HG03521 (cell line): ENCODE results near the gene RGS19.
"Not testable (repeated sequence)": the region's sequence is repeated elsewhere in the genome, so short reads cannot be mapped to it uniquely, and the experiment has no call there.

ENCODE experiments used
- ATAC-seq: cut with Tn5 transposase; IDR thresholded peaks from one replicate; pipeline ENCODE4 v1.9.1; 2021; ENCODE audit warnings: mild to moderate bottlenecking, moderate library complexity; ENCODE audit not compliant: unreplicated experiment

Gene RGS19, protein sequence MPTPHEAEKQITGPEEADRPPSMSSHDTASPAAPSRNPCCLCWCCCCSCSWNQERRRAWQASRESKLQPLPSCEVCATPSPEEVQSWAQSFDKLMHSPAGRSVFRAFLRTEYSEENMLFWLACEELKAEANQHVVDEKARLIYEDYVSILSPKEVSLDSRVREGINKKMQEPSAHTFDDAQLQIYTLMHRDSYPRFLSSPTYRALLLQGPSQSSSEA

DNA sequence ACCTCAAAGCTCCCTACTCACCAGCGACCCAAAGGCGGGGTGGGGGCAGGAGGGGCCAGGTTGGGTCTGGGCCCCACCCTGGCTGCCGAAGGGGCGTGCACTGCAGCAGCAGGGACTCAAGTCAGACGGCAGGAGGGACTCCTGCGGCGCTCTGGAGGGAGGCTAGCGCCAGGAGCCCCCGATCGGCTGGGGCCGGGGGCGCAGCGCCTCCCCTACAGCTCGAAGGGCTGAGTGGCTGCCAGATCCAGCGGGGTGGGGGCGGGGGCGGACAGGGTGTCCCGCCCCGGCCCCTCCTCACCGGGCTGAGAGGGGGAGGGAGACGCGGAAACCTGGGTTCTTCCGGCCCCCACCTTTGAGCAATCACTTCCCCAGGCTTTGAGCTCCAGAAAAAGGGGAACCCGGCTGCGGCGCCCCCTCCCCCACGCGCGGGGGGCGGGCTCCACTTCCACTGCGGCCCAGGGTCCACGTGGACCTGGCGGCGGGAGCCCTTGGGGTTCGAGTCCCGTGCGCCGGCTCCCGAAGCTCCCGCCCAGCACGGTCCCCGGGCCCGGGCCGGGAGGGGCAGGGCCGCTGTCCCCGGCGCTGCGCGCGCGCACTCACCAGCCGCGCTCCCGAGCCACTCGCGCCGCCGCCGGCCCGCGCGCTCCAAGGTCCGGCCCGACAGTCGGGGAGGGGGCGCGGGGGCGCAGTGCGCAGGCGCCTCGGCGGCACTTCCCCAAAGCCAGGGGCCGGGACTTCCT lies at the start of gene RGS19:
Gene RGS19 (minus strand): TSS at position 246 of the 740 bp plus-strand sequence. CDS start 2,632 bp downstream, outside the sequence.
- ATAC-seq = peak; percentile 51

DNA sequence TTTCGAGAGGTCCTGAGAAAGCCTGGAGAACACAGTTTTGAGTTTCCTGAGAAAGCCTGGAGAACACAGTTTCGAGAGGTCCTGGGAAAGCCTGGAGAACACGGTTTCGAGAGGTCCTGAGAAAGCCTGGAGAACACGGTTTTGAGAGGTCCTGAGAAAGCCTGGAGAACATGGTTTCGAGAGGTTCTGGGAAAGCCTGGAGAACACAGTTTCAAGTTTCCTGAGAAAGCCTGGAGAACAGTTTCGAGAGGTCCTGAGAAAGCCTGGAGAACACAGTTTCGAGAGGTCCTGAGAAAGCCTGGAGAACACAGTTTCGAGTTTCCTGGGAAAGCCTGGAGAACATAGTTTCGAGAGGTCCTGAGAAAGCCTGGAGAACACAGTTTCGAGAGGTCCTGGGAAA lies 44.2 kb upstream of the RGS19 start:
- ATAC-seq = not testable (repeated sequence)

DNA sequence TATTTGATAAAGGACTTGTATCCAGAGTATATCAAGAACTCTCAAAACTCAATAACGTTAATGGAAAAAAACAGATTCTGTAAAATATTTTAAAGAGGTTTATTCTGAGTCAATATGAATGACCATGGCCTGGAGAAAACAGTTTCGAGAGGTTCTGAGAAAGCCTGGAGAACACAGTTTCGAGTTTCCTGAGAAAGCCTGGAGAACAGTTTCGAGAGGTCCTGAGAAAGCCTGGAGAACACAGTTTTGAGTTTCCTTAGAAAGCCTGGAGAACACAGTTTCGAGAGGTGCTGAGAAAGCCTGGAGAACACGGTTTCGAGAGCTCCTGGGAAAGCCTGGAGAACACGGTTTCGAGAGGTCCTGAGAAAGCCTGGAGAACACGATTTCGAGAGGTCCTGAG lies 43.6 kb upstream of the RGS19 start:
- not testable (repeated sequence) for ATAC-seq

DNA sequence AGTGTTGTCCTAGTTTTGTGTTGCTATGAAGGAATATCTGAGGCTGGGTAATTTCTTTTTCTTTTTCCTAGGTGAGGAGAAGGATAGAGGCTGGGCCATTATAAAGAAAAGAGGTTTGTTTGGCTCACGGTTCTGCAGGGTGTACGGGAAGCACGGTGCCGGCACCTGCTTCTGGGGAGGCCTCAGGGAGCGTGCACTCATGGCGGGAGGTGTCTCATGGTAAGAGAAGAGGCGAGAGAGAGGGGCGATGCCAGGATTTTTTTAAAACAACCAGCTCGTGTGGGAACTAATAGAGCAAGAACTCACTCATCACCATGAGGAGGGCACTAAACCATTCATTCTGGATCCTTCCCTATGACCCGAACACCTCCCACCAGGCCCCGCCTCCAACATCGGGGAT lies 42.3 kb upstream of the RGS19 start:
- ATAC-seq = no peak

DNA sequence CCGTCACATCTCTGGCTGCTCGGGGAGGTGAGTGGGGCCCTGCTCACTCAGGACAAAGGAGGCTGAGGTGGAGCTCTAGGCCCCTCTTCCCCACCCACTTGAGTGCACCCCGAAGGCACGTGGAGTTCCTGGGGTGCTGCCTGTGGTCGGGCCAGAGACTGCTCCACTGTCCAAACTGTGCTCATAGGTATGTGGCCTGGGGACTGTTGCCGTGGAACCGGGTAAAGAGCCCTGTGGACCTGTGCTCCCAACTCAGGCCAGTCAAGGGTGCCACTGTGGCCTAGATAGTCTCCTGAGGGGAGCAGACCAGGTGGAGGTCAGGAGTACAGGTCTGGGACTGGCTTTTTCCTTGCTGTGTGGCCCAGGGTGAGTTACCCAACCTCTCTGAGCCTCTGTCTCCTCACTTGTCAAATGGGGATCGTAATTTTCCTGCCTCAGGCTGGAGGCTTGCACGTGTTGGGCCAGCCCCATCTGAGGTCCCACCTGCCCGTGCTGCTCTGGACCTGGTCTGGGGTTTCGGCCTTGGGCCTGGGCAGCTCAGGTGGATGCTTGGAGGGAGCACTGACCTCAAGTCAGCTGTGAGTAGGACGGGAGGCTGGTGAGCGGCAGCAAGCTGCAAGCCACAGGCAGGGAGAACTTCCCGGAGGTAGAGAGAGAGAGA lies 40.5 kb upstream of the RGS19 start:
- no peak for ATAC-seq

DNA sequence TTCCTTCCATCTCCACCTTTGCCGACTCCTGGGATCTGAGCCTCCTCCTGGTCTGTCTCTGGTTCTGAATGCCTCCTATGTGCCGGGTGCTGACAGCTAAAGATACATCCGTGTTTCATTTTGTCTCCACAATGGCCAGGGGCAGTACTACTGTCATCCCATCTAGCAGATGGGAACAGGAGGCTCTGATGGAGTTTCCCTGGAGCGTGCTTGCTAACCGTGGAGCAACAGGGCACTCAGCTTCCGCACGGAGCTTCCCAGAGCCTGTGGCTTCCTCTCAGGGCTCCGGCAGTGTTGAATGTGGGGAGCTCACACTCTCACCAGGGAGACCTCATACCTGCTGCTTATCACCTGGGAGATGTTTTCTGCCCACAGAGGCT lies 40.0 kb upstream of the RGS19 start:
- no peak for ATAC-seq

DNA sequence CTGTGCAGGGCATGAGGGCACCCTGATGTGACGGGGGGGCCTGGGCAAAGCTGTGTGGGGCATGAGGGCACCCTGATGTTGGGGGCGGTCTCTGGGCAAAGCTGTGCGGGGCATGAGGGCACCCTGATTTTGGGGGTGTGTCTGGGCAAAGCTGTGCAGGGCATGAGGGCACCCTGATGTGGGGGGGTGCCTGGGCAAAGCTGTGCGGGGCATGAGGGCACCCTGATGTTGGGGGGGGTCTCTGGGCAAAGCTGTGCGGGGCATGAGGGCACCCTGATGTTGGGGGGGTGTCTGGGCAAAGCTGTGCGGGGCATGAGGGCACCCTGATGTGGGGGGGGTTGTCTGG lies 38.1 kb upstream of the RGS19 start:
- not testable (repeated sequence) for ATAC-seq

DNA sequence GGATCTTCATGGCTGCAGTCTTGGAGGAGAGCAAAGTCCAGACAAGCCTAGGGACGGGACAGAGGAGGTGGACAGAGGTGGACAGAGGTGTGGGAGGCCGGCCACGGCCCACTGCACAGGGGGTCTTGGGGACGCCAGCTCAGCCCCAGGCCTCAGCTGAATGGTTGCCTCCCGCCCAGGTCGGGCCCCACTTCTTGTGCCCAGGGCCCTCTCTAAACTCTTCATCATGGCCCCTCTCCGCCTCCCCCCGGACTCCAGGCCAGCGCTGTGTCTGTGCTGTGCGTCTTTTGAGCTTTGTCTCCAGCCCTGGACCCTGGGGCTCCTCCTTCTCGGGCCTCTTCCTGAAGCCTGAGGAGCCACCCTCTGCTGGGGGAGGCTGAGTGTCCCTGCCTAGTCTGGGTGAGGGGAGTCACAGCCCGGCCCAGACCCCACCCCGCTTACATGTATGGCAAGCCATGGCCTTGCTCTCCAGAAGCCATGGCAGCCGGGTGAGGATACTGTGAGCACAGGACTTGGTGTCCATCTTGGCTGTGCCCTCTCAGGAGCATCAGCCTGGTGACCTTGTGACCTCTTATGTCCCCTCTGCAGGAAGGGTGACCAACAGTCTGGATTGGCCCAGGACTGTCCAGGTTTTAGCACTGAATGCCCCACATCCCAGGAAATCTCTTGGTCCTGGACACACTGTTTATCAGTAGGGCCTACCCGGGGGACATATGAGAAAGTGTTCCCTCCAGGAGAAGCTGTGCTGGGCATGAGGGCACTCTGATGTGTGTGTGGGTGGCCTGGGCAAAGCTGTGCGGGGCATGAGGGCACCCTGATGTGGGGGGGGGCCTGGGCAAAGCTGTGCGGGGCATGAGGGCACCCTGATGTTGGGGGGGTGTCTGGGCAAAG lies 37.5 kb upstream of the RGS19 start:
- no peak for ATAC-seq

DNA sequence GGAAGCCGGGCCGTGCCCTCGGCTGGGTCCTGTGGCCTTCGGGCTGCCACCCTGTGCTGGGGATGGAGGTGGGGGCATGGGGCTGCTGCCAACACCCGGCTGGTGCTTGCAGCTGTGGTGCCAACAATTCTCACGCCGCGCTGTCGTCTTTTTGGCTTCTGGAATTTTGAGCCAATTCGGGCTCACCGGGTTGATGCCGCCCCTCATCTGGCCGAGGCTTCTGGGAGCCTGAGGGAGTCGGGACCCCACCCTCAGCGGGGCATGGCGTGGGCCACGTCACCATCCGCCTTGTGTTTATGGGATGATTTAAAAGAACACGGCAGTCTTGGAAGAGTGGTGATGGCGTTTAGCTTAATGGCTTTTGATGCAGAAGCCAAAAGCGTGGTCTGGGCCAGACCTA lies 36.7 kb upstream of the RGS19 start:
- no peak for ATAC-seq

DNA sequence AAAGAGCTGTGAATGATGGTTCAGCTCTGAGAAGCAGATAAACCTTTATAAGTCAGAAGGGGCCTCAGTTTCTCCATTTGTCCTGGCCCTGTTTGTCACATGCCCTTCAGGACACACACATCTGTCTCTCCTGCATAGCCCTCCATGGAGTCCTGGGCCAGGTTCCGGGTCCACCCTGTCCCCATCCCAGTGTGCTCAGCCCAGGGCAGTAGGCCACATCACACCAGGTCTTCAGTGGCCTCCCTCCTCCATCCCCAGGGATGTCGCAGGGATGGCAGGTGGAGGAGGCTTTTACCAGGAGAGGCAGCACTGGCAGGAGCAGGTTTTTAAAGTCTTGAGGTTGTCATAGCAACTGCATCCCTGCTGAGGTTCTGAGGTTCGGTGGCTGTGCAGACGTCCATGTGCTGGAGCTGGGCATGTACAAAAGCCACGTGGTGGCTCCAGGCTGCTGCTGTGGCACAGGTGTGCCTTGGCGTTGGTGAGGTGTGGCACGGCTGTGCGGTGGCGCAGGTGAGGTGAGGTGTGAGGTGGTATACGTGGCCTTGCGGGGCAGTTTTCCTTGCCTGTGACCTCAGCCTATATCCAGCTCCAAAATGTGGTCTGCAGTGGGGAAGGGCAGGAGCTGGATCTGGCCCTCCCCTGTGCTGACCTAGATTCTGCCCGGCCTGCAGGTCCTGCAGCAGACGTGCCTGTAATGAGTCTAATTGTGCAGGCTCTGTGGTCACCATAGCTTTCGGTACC lies 36.0 kb upstream of the RGS19 start:
- ATAC-seq = no peak

DNA sequence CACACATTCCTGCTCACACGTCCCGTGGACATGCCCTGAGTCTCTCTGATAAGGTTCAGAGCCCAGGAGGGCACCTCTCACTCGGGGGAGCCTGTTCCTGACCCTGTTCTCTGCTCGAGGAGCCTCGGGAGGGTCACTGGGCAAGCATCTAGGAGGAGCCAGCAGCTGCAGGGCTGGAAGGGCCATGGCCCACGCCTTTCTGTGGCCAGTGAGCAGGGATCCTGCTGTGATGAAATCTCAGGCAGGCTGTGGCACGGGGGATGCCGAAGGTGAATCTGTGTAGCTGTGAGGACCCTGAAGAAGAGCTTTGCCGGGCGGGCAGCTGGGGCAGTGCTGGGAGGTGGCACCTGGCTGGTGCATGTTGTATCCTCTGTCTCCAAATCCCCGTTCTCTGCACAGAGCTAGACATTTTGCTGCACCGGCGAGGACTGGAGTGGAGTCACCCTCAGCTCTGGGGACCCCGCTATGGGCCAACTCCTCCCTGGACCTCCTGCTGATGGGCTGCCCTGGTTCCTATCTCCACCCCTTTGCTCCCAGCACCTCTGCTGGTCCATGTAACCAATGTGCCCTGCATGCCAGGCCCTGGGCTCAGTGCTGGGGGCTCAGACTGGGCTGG lies 35.1 kb upstream of the RGS19 start:
- ATAC-seq = no peak

DNA sequence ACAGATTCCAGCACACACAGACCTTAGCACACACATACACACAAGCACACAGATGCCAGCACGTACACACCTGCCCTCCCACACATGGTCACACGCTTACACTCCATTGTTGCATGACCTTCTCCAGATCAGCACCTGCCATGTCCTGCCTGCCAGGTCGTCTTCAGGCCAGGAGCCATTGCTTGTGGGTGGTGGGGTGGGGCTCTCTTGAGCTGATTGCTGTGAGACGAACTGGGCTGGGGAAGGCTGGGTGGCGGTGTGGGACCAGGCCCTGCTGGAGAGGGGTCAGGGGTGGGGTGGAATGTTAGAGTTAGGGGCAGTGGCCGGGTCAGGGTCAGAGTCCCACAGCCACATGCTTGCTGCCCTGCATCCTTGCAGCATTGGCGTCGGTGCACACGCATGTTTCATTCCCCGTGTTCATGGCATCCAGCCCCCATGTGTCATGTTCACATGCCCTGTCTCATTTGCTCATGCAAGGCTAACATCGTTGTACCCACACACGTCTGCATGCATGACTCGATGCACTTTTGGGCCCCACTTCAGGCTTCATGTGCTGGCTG lies 34.6 kb upstream of the RGS19 start:
- ATAC-seq = no peak

DNA sequence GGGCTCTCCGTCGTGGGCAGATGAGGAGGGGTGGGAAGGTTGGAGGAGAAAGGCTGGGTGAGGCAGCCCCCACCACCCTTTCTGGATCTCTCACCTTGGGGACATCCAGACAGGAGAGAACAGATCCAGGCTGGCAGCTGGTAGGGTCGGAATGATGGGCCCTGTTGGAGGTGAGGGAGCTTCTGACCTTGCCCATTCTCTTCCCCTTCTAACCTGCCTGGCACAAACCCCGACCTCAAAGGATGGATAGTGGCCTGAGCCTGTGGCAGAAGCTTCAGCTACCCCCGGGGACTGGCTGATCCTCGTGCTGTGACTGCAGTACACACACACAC lies 34.1 kb upstream of the RGS19 start:
- ATAC-seq = no peak

DNA sequence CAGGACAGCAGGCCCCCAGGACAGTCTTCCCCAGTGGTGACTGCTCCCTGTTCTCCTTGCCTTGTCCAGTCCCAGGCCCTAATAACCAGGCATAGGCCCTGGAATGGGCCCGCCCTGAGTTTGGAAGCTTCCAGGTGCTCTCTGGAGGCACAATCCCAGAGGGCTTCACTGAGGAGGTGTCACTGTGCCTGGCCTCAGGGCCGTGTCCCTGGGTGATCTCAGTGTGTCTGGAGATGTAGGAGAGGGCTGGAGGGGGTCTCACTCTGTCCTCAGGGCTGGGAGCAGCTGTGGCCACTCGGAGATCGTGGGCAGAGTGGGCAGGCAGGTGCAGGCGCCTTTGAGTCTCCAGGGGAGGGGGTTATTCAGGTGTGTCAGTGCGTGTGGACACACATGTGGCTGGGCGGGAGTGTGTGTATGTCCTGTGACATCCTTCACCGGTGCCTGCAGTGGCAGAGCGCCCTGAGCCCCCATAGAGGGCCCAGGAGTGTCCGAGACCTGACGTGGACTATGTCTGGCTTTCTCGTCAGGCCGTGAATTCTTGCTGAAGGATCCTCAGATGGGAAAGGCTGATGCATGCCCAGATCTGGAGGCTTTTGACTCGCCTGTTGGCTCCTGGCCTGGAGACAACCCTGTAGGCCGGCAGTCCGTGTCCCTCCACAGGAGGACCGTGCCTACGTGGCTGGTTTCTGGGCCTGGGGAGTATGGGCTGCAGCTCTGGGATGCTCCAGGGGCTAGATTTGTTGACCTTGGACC lies 33.5 kb upstream of the RGS19 start:
- no peak for ATAC-seq

DNA sequence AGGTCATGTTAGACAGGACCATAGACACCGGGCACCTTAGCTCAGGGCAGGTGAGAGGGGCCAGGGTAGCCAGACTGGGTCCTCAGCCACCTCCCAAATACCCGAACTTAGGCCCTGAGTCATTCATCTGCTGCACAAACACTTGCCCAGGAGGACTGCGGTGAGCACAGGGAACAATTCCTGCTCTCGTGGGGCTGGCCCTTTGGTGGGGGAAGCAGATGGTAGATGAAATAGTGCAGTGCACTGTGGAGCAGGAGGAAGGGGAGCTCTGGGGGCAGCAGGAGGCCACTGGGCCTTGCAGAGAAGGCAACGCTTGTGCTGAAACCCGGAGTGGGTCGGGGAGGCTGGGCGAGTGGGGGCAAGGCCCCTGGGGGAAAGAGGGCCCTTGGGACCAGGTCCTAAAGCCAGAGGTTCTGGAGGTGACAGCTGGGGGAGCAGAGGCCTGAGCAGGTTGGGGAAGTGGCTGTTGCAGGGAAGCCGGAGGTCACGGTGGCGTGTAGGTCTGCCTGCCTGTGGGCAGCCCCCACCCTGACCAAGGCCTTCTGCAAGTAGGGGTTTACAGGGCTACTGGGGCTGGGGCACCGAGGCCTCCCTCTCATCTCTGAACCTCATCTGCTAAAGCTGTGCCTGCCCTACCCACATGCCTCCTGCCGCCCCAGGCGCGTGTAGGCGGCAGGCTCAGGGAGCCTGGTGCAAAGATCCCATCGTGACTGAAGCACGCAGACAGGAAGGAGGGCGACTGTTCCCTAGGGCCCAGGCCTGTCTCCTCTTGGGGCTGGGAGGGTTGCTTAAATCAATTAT lies 32.7 kb upstream of the RGS19 start:
- ATAC-seq = no peak

DNA sequence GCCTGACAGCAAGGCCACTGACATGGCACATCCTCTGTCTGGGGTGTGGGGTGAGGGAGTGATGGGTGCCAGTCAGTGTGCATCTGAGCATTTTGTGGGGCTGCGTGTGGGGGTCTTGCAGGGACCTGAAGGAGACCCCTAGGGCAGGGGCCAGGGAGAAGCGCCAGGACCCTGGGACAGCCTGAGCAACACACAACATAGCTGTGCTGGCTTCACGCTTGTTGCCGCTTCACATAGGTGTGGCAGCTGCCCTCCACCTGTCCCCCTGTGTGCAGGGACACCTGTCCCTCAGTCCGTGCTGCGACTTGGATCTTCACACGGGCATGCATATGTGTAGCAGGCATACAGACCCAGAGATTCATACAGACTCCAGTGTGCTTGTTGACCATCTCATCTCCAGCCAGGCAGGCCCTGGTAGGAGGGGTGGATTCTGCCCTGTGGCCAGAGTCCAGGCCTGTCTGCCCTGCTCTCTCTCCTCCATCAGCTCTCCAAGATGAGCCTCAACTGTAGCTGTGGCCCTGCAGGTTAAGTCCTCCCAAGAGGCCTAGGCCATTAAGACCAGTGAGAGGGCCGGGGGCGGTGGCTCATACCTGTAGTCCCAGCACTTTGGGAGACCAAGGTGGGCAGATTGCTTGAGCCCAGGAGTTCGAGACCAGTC lies 31.2 kb upstream of the RGS19 start:
- ATAC-seq = no peak

DNA sequence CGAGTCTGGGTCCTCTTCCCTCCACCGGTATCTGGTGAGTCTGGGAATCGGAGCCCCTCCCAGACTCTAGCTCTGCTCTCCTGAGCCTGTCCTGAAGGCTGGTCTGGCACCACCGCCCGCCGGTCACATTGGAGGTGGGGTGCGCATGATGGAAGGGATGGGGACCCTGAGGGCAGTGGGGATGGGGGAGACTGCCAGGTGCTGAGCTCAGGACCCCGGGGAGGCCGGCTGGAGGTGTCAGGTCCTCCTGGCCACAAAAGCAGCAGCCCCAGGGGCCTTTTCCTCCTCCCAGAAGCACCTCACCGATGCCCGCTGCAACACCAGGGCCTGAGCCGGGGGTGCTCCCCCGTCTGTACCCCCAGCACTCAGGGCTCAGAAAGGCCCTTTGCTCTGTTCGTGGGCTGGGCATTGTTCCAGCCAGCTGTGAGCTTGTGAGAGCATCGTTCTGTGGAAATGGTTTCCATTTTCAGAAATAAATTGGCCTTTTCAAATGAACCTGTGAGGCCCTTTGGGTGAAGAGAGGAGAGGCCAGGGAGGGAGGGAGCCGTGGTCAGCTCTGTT lies 30.6 kb upstream of the RGS19 start:
- no peak for ATAC-seq
